ENCODE data around the gene RRAS2. TPM values are rescaled to one million over a fixed set of nuclear protein-coding genes. Genes with fewer than 3 reads are reported as not detected.
"Not testable (repeated sequence)": the region's sequence is repeated elsewhere in the genome, so short reads cannot be mapped to it uniquely, and the experiment has no call there.

Gene RRAS2
- total RNA-seq, 4 donors from 2014 or later: 12.3 to 86.0 (median 41.7) TPM

- H3K36me3 ChIP-seq: no peaks in the 10 kb centered on the region
- no peaks in the 10 kb centered on the region for H3K9me3 ChIP-seq
- no peak for TF ChIP-seq POLR2AphosphoS5 (IDR thresholded peaks at IDR 0.05)
- no peak for TF ChIP-seq EP300 (IDR thresholded peaks at IDR 0.05; ENCODE audit: low read depth)
- no peak for TF ChIP-seq CTCF (IDR thresholded peaks at IDR 0.05)
- TF ChIP-seq POLR2A (IDR thresholded peaks at IDR 0.05): no peak
- WGBS, 2 donors (ENCODE audit: low coverage in 1 of 2): 78% methylated on average over 2 of the region's 2 CpGs; no CpG with 5 or more reads in 1 of the 2 donors
- no peaks in the 10 kb centered on the region for H3K27me3 ChIP-seq
- no peak for DNase-seq
- H3K4me3 ChIP-seq: no peak overlapping the region
- in situ Hi-C loops (cut with MboI; ENCODE audit: low pct_ligation_motif_present in 1 of 4, low pct_unique_long_range_greater_than_20kb in 1 of 4, low sequenced_read_pairs in 3 of 4): loop anchor here in 1 of 4 donors (25.0 kb wide), 1 partner anchor 491 kb away; no protein-coding TSS in a partner anchor
- peaks cover 0 to 11% (median 4%) of the 10 kb centered on the region in 4 donors for H3K4me1 ChIP-seq
- intact Hi-C loops (cut with DNase I; ENCODE audit: low total_unique reads): no loop called here
- no peak overlapping the region for H3K27ac ChIP-seq
Observed at GRCh38 chr11:14253421-14253820, 105.6 kb downstream of the RRAS2 start.

GRCh38 chr11:14252501-14252900 lies 106.5 kb downstream of the RRAS2 start:
- intact Hi-C loops (cut with DNase I; ENCODE audit: low total_unique reads); H3K27ac ChIP-seq; H3K27me3 ChIP-seq; H3K4me1 ChIP-seq; DNase-seq; H3K4me3 ChIP-seq; H3K36me3 ChIP-seq; H3K9me3 ChIP-seq: not testable (repeated sequence)
- in situ Hi-C loops (cut with MboI; ENCODE audit: low pct_ligation_motif_present in 1 of 4, low pct_unique_long_range_greater_than_20kb in 1 of 4, low sequenced_read_pairs in 3 of 4): loop anchor here in 1 of 4 donors (25.0 kb wide), 1 partner anchor 490 kb away; no protein-coding TSS in a partner anchor
- WGBS, 2 donors (ENCODE audit: low coverage in 1 of 2): 97% methylated on average over 6 of the region's 12 CpGs; no CpG with 5 or more reads in 1 of the 2 donors

- no peak for DNase-seq
- Histone ChIP-seq H3K4me1 (no peaks in the 10 kb centered on the region), H3K36me3 (no peaks in the 10 kb centered on the region), H3K27ac (no peak overlapping the region), H3K9me3 (no peaks in the 10 kb centered on the region), H3K4me3 (no peak overlapping the region), H3K27me3 (no peaks in the 10 kb centered on the region)
- intact Hi-C loops (cut with DNase I; ENCODE audit: low total_unique reads): no loop called here
- 80% methylated on average over 2 to 5 of the region's 5 CpGs for WGBS, 2 donors (ENCODE audit: low coverage in 1 of 2)
- in situ Hi-C loops (cut with MboI; ENCODE audit: low pct_ligation_motif_present in 1 of 4, low pct_unique_long_range_greater_than_20kb in 1 of 4, low sequenced_read_pairs in 3 of 4): loop anchor here in 1 of 4 donors (25.0 kb wide), 1 partner anchor 489 kb away; no protein-coding TSS in a partner anchor
- TF ChIP-seq EP300 (IDR thresholded peaks at IDR 0.05; ENCODE audit: low read depth) (no peak), POLR2AphosphoS5 (IDR thresholded peaks at IDR 0.05) (no peak), POLR2A (IDR thresholded peaks at IDR 0.05) (no peak), CTCF (IDR thresholded peaks at IDR 0.05) (no peak)
Observed at GRCh38 chr11:14251754-14252153, 107.2 kb downstream of the RRAS2 start.

- TF ChIP-seq POLR2A (IDR thresholded peaks at IDR 0.05): no peak
- no peak for TF ChIP-seq POLR2AphosphoS5 (IDR thresholded peaks at IDR 0.05)
- peak; percentile 85 to 90 (median 89) for TF ChIP-seq CTCF (IDR thresholded peaks at IDR 0.05)
- TF ChIP-seq EP300 (IDR thresholded peaks at IDR 0.05; ENCODE audit: low read depth): no peak
- in situ Hi-C loops (cut with MboI; ENCODE audit: low pct_ligation_motif_present in 1 of 4, low pct_unique_long_range_greater_than_20kb in 1 of 4, low sequenced_read_pairs in 3 of 4): loop anchor here (5.0 to 25.0 kb wide), 4 partner anchors 292 to 487 kb away; no protein-coding TSS in a partner anchor
- H3K27ac ChIP-seq: no peak overlapping the region
Observed at GRCh38 chr11:14249121-14249963, 109.6 kb downstream of the RRAS2 start.

More at GRCh38 chr11:14249121-14249963, 109.6 kb downstream of the RRAS2 start:
- no peaks in the 10 kb centered on the region for H3K4me1 ChIP-seq
- no peaks in the 10 kb centered on the region for H3K9me3 ChIP-seq
- H3K36me3 ChIP-seq: no peaks in the 10 kb centered on the region
- peak; percentile 71 for DNase-seq
- intact Hi-C loops (cut with DNase I; ENCODE audit: low total_unique reads): loop anchor here (1.0 kb wide), 1 partner anchor 293 kb away; no protein-coding TSS in a partner anchor
- 25 to 26% methylated on average over 3 to 10 of the region's 10 CpGs for WGBS, 2 donors (ENCODE audit: low coverage in 1 of 2)
- H3K27me3 ChIP-seq: no peaks in the 10 kb centered on the region
- H3K4me3 ChIP-seq: no peak overlapping the region

Data from transverse colon (tissue), 4 donors.